Panc1 (cell line): ENCODE data around the gene XYLT1. TPM values are rescaled to one million over a fixed set of nuclear protein-coding genes. Genes with fewer than 3 reads are reported as not detected.

Experiments
- ATAC-seq: fragments of 200-7000 bp; cut with Tn5 transposase; 2 replicates; pipeline ENCODE4 v1.9.1; 2020; ENCODE audit warnings: mild to moderate bottlenecking, moderate library complexity
- BruUV-seq: library from RNA; stranded (reverse); fragments of 400-500 nt; replicated peaks from 2 replicates; lab custom pipeline; 2021; lab: Mats Ljungman, UMichigan
- CTCF ChIA-PET: fragments of 300-600 bp; sonication (Branson Sonifier 250); formaldehyde crosslinking; loops from one replicate; lab custom pipeline; 2022; ENCODE audit warnings: antibody characterized with exemption; lab: Charles Lee
- POLR2A ChIA-PET: fragments of 300-600 bp; sonication (Branson Sonifier 250); formaldehyde crosslinking; loops from one replicate; lab custom pipeline; 2022; ENCODE audit warnings: antibody characterized with exemption; lab: Charles Lee
- DNase-seq: peaks from one replicate; pipeline ENCODE4 v3.0.0-alpha.2; 2010; ENCODE audit warnings: low read depth, low spot score
- H3K27ac ChIP-seq: 2 replicates; pipeline ENCODE4 v1.5.1; 2011; ENCODE audit warnings: mild to moderate bottlenecking, low read length, inconsistent platforms
- H3K27me3 ChIP-seq: fragments of 200-500 bp; sonication (Bioruptor generic); 2 replicates; pipeline ENCODE4 v1.6.0; 2014; ENCODE audit warnings: low read length, inconsistent platforms; ENCODE audit not compliant: control insufficient read depth, insufficient read depth
- H3K36me3 ChIP-seq: fragments of 200-500 bp; sonication (Bioruptor generic); 2 replicates; pipeline ENCODE4 v1.5.1; 2014; ENCODE audit warnings: inconsistent platforms, mild to moderate bottlenecking, low read length, moderate library complexity; ENCODE audit not compliant: control insufficient read depth, insufficient read depth
- H3K4me1 ChIP-seq: 2 replicates; pipeline ENCODE4 v1.5.1; 2011; ENCODE audit warnings: inconsistent platforms, mild to moderate bottlenecking, low read length, moderate library complexity; ENCODE audit not compliant: control insufficient read depth, insufficient read depth
- H3K4me3 ChIP-seq, 2 experiments: 2 replicates each; pipeline ENCODE4 v1.5.1; 2011 to 2012; ENCODE audit warnings: low read depth in 2 of 2, low read length in 2 of 2, mild to moderate bottlenecking in 2 of 2, inconsistent platforms in 1 of 2, moderate library complexity in 1 of 2
- H3K9me3 ChIP-seq: fragments of 200-500 bp; sonication (Bioruptor generic); 2 replicates; pipeline ENCODE4 v1.5.1; 2014; ENCODE audit warnings: low read depth, mild to moderate bottlenecking, inconsistent platforms, low read length, moderate library complexity; ENCODE audit not compliant: control insufficient read depth, insufficient read depth
- CTCF ChIP-seq: fragments of 450-650 bp; IDR thresholded peaks from 2 replicates; pipeline ENCODE4 v1.5.1; 2017; ENCODE audit warnings: mild to moderate bottlenecking
- POLR2AphosphoS5 ChIP-seq: IDR thresholded peaks from 2 replicates; pipeline ENCODE4 v1.6.1; 2012; ENCODE audit warnings: mild to moderate bottlenecking, low read depth, low read length, moderate library complexity
- REST ChIP-seq, 2 experiments: IDR thresholded peaks; 2 replicates each; pipeline ENCODE4 v1.6.1; 2011 to 2012; ENCODE audit warnings: low read depth in 2 of 2, control low read depth in 1 of 2, low read length in 1 of 2, mild to moderate bottlenecking in 1 of 2, moderate library complexity in 1 of 2; ENCODE audit not compliant: insufficient read depth in 1 of 2
- SIN3A ChIP-seq: IDR thresholded peaks from 2 replicates; pipeline ENCODE4 v1.6.1; 2012; ENCODE audit warnings: low read depth, mild to moderate bottlenecking, low read length, moderate library complexity, borderline replicate concordance; ENCODE audit not compliant: insufficient read depth
- TCF7L2 ChIP-seq: IDR thresholded peaks from 2 replicates; pipeline ENCODE4 v1.6.1; 2011; ENCODE audit warnings: mild to moderate bottlenecking, low read depth, low read length, inconsistent platforms
- in situ Hi-C: cut with HindIII; loops from 2 replicates; pipeline ENCODE4 v1.10.0; 2016; ENCODE audit warnings: low sequenced_read_pairs, low pct_unique_long_range_greater_than_20kb
- intact Hi-C: fragments of 100-400 bp; cut with micrococcal nuclease; formaldehyde crosslinking; loops from one replicate; pipeline ENCODE4 v1.10.0; 2022; ENCODE audit not compliant: unreplicated experiment
- total RNA-seq: library from RNA; stranded (reverse); gene quantifications from one replicate; pipeline ENCODE4 v1.2.1, GENCODE V29; 2021; ENCODE audit not compliant: unreplicated experiment

XYLT1 gene
- total RNA-seq, 1 experiment from 2014 or later, result 0.62 TPM

GRCh38 chr16:17353561-17353960 lies 117.2 kb downstream of the XYLT1 start:
- intact Hi-C loops (no loop called here), in situ Hi-C loops (no loop called here)
- no peaks in the 10 kb centered on the region for H3K4me1 ChIP-seq
- TF ChIP-seq SIN3A (no peak), CTCF (no peak)
- POLR2A ChIA-PET, result no interaction called here
- H3K36me3 ChIP-seq, result no peaks in the 10 kb centered on the region
- BruUV-seq, result no TSS peak
- ATAC-seq, result no peak
- no peak for DNase-seq
- H3K27ac ChIP-seq, result no peak overlapping the region
- CTCF ChIA-PET, result no interaction called here
- H3K27me3 ChIP-seq, result no peaks in the 10 kb centered on the region; the same call in 1 of the 2 replicates
- H3K4me3 ChIP-seq, result no peak overlapping the region
- no peaks in the 10 kb centered on the region for H3K9me3 ChIP-seq

GRCh38 chr16:17351441-17352035 lies 119.2 kb downstream of the XYLT1 start:
- no peak overlapping the region for H3K4me3 ChIP-seq
- ChIA-PET CTCF (no interaction called here), POLR2A (no interaction called here)
- H3K36me3 ChIP-seq, result no peaks in the 10 kb centered on the region
- H3K4me1 ChIP-seq, result no peaks in the 10 kb centered on the region
- intact Hi-C loops, result no loop called here
- in situ Hi-C loops, result no loop called here
- DNase-seq (no peak), ATAC-seq (no peak)
- TF ChIP-seq POLR2AphosphoS5 (no peak), SIN3A (no peak), TCF7L2 (no peak), CTCF (no peak), REST (IDR thresholded peaks at IDR 0.05; ENCODE audit: insufficient read depth in 1 of 2, low read depth in 2 of 2, low read length in 1 of 2) (no peak)
- no peaks in the 10 kb centered on the region for H3K27me3 ChIP-seq
- BruUV-seq, result no TSS peak
- no peak overlapping the region for H3K27ac ChIP-seq
- no peaks in the 10 kb centered on the region for H3K9me3 ChIP-seq
